Stomach (tissue), 4 donors: ENCODE measurements around the gene ETNK2.

Source experiments
- CTCF ChIP-seq, 7 experiments: fragments of 450-650 bp in 4 of 7; fragments of 200-600 bp in 3 of 7; sonication (generic) in 3 of 7; IDR thresholded peaks; one replicate each; pipeline ENCODE4 v1.5.1; 2016 to 2019; ENCODE audit warnings: antibody characterized with exemption in 7 of 7, control low read depth in 2 of 7, mild to moderate bottlenecking in 1 of 7
- EP300 ChIP-seq: sonication (generic); formaldehyde crosslinking; IDR thresholded peaks from one replicate; pipeline ENCODE4 v1.6.1; 2017; ENCODE audit warnings: antibody characterized with exemption
- POLR2A ChIP-seq, 4 donors: fragments of 450-650 bp; IDR thresholded peaks; one replicate each; pipeline ENCODE4 v1.6.1; 2016; ENCODE audit warnings: antibody characterized with exemption in 4 of 4, control low read depth in 2 of 4, mild to moderate bottlenecking in 1 of 4, moderate library complexity in 1 of 4
- POLR2AphosphoS5 ChIP-seq, 3 donors: sonication (generic); formaldehyde crosslinking; IDR thresholded peaks; one replicate each; pipeline ENCODE4 v1.6.1; 2016; ENCODE audit warnings: antibody characterized with exemption in 3 of 3

GRCh38 chr1:204172404-204173029 is 20.7 kb upstream of the ETNK2 start:
- TF ChIP-seq CTCF (IDR thresholded peaks at IDR 0.05), result no peak
- TF ChIP-seq POLR2A (IDR thresholded peaks at IDR 0.05), result no peak
- no peak for TF ChIP-seq POLR2AphosphoS5 (IDR thresholded peaks at IDR 0.05)
- TF ChIP-seq EP300, result no peak
